K562 (cell line): ENCODE results near the gene TPM4. TPM values are rescaled to one million over a fixed set of nuclear protein-coding genes. Genes with fewer than 3 reads are reported as not detected.

ENCODE experiments used
- BDP1 ChIP-seq: IDR thresholded peaks from 3 replicates; pipeline ENCODE4 v1.6.1; 2011; ENCODE audit not compliant: insufficient read length, insufficient read depth
- CBX2 ChIP-seq: fragments of 200-600 bp; sonication (generic); IDR thresholded peaks from one replicate; pipeline ENCODE4 v1.6.1; 2012; ENCODE audit warnings: mild to moderate bottlenecking, low read length, inconsistent platforms; ENCODE audit not compliant: insufficient read depth, poor library complexity, severe bottlenecking
- CC2D1A ChIP-seq: fragments of 450-650 bp; IDR thresholded peaks from 2 replicates; pipeline ENCODE4 v1.6.1; 2017; ENCODE audit warnings: mild to moderate bottlenecking
- CREB1 ChIP-seq, 2 experiments: sonication (generic) in 1 of 2; formaldehyde crosslinking in 1 of 2; IDR thresholded peaks; 2 replicates each; pipeline versions ENCODE4 v1.6.1 to v1.8.0; 2012 to 2022; ENCODE audit warnings: inconsistent platforms in 1 of 2, mild to moderate bottlenecking in 1 of 2, missing genetic modification reagents in 1 of 2, moderate library complexity in 1 of 2
- E2F3 ChIP-seq: fragments of 250-450 bp; sonication (Bioruptor Pico); IDR thresholded peaks from 2 replicates; pipeline ENCODE4 v1.4.0; 2020; ENCODE audit warnings: mild to moderate bottlenecking
- ELF4 ChIP-seq: fragments of 450-650 bp; formaldehyde crosslinking; IDR thresholded peaks from 2 replicates; pipeline ENCODE4 v1.4.0; 2022; ENCODE audit warnings: missing genetic modification characterization
- ETV5 ChIP-seq: sonication (generic); formaldehyde crosslinking; IDR thresholded peaks from 2 replicates; pipeline ENCODE4 v1.4.0; 2020; ENCODE audit warnings: low read depth, mild to moderate bottlenecking, missing genetic modification reagents
- HDAC1 ChIP-seq, 2 experiments: fragments of 450-650 bp; IDR thresholded peaks; 2 replicates each; pipeline ENCODE4 v1.6.1; 2016 to 2017; ENCODE audit warnings: inconsistent platforms in 1 of 2, mild to moderate bottlenecking in 1 of 2, moderate library complexity in 1 of 2
- HDAC8 ChIP-seq: fragments of 450-650 bp; IDR thresholded peaks from 2 replicates; pipeline ENCODE4 v1.6.1; 2016; ENCODE audit warnings: mild to moderate bottlenecking, missing genetic modification characterization, moderate library complexity, missing compliant biosample characterization
- HNRNPK ChIP-seq: fragments of 200-400 bp; formaldehyde crosslinking; IDR thresholded peaks from one replicate; pipeline ENCODE4 v1.6.1; 2018; ENCODE audit warnings: mild to moderate bottlenecking, low read depth, low read length; ENCODE audit not compliant: poor library complexity, severe bottlenecking
- NFRKB ChIP-seq: fragments of 450-650 bp; IDR thresholded peaks from 2 replicates; pipeline ENCODE4 v1.6.1; 2016; ENCODE audit warnings: low read depth
- PRPF4 ChIP-seq: fragments of 200-400 bp; formaldehyde crosslinking; IDR thresholded peaks from one replicate; pipeline ENCODE4 v1.6.1; 2017; ENCODE audit warnings: low read length, low read depth, mild to moderate bottlenecking; ENCODE audit not compliant: insufficient read depth, poor library complexity, severe bottlenecking
- PTTG1 ChIP-seq: fragments of 450-650 bp; IDR thresholded peaks from 2 replicates; pipeline ENCODE4 v1.6.1; 2016; ENCODE audit warnings: low read depth, mild to moderate bottlenecking, missing genetic modification characterization, missing compliant biosample characterization
- SETDB1 ChIP-seq: IDR thresholded peaks from one replicate; pipeline ENCODE4 v1.6.1; 2012; ENCODE audit warnings: low read length, control low read depth, inconsistent platforms
- SMAD4 ChIP-seq: fragments of 250-450 bp; sonication (Bioruptor Pico); conservative IDR thresholded peaks from 2 replicates; pipeline ENCODE4 v1.8.0; 2021; ENCODE audit warnings: inconsistent platforms, mild to moderate bottlenecking, moderate library complexity
- ZNF134 ChIP-seq: fragments of 250-450 bp; sonication (Bioruptor Pico); conservative IDR thresholded peaks from 2 replicates; pipeline ENCODE4 v1.4.0; 2020
- ZNF764 ChIP-seq: fragments of 250-450 bp; sonication (Bioruptor Pico); IDR thresholded peaks from 2 replicates; pipeline ENCODE4 v1.4.0; 2020; ENCODE audit warnings: low read depth, mild to moderate bottlenecking, moderate library complexity
- polyA plus RNA-seq, 8 experiments: library from polyadenylated mRNA; depleted of rRNA in 4 of 8; stranded (reverse) in 5 of 8; unstranded in 3 of 8; fragments of >200 nt; fragmentation: Nextera tagmentation in 2 of 8; fragmentation: Illumina TruSeq in 1 of 8; extraction: Ambion mirVana in 2 of 8; extraction: Trizol in 1 of 8; gene quantifications; 2 replicates each; pipeline versions ENCODE4 v1.2.1 to v1.2.3, GENCODE V29; 2011 to 2014; ENCODE audit warnings: inconsistent platforms in 1 of 8, missing spikeins in 1 of 8
- total RNA-seq, 7 experiments: library from RNA; depleted of rRNA in 6 of 7; stranded (reverse); fragments of >200 nt in 6 of 7; fragmentation: Illumina TruSeq in 2 of 7; extraction: Trizol in 2 of 7; gene quantifications; 2 replicates each; pipeline versions ENCODE4 v1.2.1 to v1.2.3, GENCODE V29; 2011 to 2021; ENCODE audit warnings: low replicate concordance in 1 of 7
- TF ChIP-seq, protein P1 (sequence below): fragments of 450-650 bp; IDR thresholded peaks from one replicate; pipeline ENCODE4 v1.6.1; 2018; ENCODE audit warnings: mild to moderate bottlenecking, moderate library complexity; ENCODE audit not compliant: partially characterized antibody
- TF ChIP-seq, protein P2 (sequence below), 2 experiments: IDR thresholded peaks; 2 replicates each; pipeline ENCODE4 v1.6.1; 2012; ENCODE audit warnings: improper control_type of control experiment in 2 of 2, low read depth in 2 of 2, low read length in 2 of 2, borderline replicate concordance in 1 of 2

Gene TPM4
- total and polyA plus RNA-seq, 9 of the 15 experiments (the other 6 are each of a cell fraction or from before 2014, with no cell fraction given): 28.1 to 111 (median 77.4) TPM

DNA sequence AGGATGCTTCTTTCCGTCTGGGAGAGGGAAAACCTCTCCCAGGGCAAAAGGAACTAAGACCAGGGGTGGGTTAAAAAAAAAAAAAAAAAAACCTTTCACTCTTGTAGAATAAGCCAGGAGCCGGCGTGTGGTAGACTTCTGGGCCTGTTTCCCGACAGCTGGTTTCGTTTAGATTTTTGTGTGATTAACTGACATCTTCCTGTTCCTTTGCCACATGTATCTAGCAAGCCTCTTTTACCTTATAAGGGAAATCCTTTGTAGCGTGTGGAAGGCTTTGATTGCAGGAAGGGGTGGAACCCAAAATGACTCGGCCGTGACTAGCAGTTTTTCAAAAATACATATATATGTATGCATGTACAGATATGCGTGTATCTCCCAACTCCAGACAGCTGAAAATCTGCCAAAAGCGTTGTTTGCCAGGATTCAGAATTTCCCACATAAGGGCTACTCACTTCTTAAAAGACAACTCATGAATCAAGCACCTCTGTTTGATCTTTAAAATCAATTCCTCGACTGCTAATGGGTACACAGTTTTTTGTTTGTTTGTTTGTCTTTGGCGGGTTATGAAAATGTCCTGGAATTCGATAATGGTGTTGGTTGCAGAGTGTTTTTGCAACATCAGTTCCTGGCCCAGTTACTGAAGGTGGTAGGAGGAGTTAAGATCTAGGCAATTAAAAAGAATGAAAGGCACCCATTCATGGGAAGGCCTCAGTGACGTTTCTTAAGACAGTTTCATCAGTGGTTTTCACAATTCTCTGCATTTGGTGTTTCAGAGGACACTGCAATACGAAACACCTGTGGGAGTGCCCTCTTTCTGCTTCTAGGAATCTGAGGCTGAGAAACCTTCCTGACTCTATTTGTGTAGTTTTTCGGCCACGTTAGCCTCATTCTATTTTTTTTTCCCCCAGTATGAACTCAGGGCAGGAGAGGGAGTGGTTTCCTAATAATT is 2.7 kb downstream of the TPM4 start (continued):
- TF ChIP-seq HDAC8 (tag): no peak
- TF ChIP-seq, protein P1, sequence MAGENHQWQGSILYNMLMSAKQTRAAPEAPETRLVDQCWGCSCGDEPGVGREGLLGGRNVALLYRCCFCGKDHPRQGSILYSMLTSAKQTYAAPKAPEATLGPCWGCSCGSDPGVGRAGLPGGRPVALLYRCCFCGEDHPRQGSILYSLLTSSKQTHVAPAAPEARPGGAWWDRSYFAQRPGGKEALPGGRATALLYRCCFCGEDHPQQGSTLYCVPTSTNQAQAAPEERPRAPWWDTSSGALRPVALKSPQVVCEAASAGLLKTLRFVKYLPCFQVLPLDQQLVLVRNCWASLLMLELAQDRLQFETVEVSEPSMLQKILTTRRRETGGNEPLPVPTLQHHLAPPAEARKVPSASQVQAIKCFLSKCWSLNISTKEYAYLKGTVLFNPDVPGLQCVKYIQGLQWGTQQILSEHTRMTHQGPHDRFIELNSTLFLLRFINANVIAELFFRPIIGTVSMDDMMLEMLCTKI: no peak
- no peak for TF ChIP-seq SETDB1
- TF ChIP-seq ZNF134: no peak
- TF ChIP-seq ELF4 (CRISPR knock-in tag): no peak
- peak; percentile 75; the same call in 1 of the 2 replicates for TF ChIP-seq CC2D1A
- TF ChIP-seq BDP1: no peak
- TF ChIP-seq CBX2: no peak
- no peak for TF ChIP-seq NFRKB
- peak; percentile 77 to 99; a peak in 3 of 4 replicates for TF ChIP-seq HDAC1 (IDR thresholded peaks at IDR 0.05)
- no peak for TF ChIP-seq PRPF4
- no peak for TF ChIP-seq E2F3 (CRISPR knock-in tag)
- peak; percentile 58; the same call in 1 of the 2 replicates for TF ChIP-seq ETV5
- no peak for TF ChIP-seq ZNF764 (CRISPR knock-in tag)
- 0 out of 2 replicates have a peak, but pooled peaks have one; percentile 53 for TF ChIP-seq SMAD4 (CRISPR knock-in tag)
- TF ChIP-seq PTTG1 (tag): 0 out of 2 replicates have a peak, but pooled peaks have one; percentile 19
- TF ChIP-seq, protein P2, sequence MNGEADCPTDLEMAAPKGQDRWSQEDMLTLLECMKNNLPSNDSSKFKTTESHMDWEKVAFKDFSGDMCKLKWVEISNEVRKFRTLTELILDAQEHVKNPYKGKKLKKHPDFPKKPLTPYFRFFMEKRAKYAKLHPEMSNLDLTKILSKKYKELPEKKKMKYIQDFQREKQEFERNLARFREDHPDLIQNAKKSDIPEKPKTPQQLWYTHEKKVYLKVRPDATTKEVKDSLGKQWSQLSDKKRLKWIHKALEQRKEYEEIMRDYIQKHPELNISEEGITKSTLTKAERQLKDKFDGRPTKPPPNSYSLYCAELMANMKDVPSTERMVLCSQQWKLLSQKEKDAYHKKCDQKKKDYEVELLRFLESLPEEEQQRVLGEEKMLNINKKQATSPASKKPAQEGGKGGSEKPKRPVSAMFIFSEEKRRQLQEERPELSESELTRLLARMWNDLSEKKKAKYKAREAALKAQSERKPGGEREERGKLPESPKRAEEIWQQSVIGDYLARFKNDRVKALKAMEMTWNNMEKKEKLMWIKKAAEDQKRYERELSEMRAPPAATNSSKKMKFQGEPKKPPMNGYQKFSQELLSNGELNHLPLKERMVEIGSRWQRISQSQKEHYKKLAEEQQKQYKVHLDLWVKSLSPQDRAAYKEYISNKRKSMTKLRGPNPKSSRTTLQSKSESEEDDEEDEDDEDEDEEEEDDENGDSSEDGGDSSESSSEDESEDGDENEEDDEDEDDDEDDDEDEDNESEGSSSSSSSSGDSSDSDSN (IDR thresholded peaks at IDR 0.05; ENCODE audit: borderline replicate concordance in 1 of 2, low read depth in 2 of 2, low read length in 2 of 2): no peak
- peak; percentile 47; the same call in 1 of the 2 replicates for TF ChIP-seq CREB1 (IDR thresholded peaks at IDR 0.05)
- TF ChIP-seq CREB1 (CRISPR knock-in tag; IDR thresholded peaks at IDR 0.05): no peak
- no peak for TF ChIP-seq HNRNPK
